ENCODE results near the gene SLC25A13. TPM values are rescaled to one million over a fixed set of nuclear protein-coding genes. Genes with fewer than 3 reads are reported as not detected.

SLC25A13 gene
- total RNA-seq, 1 experiment from 2014 or later = 71.7 TPM

DNA sequence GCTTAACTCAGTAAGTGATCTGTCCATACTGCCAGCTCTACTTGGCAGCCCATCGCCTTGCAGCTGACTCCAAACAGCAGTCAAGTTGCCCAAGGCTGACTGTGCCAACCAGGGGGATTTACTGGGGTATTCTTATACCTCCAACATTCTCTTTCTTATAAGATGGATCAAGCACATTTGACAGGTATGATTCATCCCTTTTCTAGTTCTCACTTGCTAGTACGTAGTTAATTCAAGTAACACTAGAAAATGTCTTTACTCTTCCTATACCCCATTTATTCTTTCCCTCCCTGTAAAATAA is 77.0 kb downstream of the SLC25A13 start:
- WGBS (ENCODE audit: extremely low coverage, insufficient read length, low lambda C conversion rate) = no CpG with 5 or more reads among the region's 2 CpGs
- H3K79me2 ChIP-seq (ENCODE audit: insufficient read depth, low read length) = peaks cover 2% of the 10 kb centered on the region; the same call in 1 of the 2 replicates

More for the DNA sequence above, 77.0 kb downstream of the SLC25A13 start:
- no peak for DNase-seq
- H3K9me3 ChIP-seq (ENCODE audit: control insufficient read depth, low read depth, low read length) = no peaks in the 10 kb centered on the region
- no peak overlapping the region for H3K4ac ChIP-seq (ENCODE audit: low read depth, low read length)
- Mint-ChIP-seq H3K9me3 (no peaks in the 10 kb centered on the region), H3K27ac (peak overlapping the region in 2 of 3 experiments; percentile 24 to 49; a peak in 3 of 7 replicates), H3K36me3 (ENCODE audit: insufficient read depth in 1 of 3, low read depth in 3 of 3) (no peaks in the 10 kb centered on the region), H3K4me3 (no peak overlapping the region), H3K27me3 (ENCODE audit: low read depth) (no peaks in the 10 kb centered on the region), H3K4me1 (peaks cover 7% of the 10 kb centered on the region in 2 experiments)
- no peaks in the 10 kb centered on the region for H3K23me2 ChIP-seq (ENCODE audit: insufficient read length, low read depth, low read length, poor library complexity, severe bottlenecking)
- no peak overlapping the region for H4K5ac ChIP-seq (ENCODE audit: insufficient read length, low read depth, low read length)
- H3K27me3 ChIP-seq (ENCODE audit: insufficient read depth, low read length) = no peaks in the 10 kb centered on the region
- H3K18ac ChIP-seq (ENCODE audit: insufficient read length, low read depth, low read length) = no peak overlapping the region
- H3K9ac ChIP-seq (ENCODE audit: extremely low read depth, insufficient read length, low read length) = no peak overlapping the region
- H2BK20ac ChIP-seq (ENCODE audit: low read depth, low read length, poor library complexity, severe bottlenecking) = no peak overlapping the region
- H4K20me1 ChIP-seq (ENCODE audit: control insufficient read depth, insufficient read depth, insufficient read length) = no peaks in the 10 kb centered on the region
- H2BK5ac ChIP-seq (ENCODE audit: insufficient read length, low read length) = no peak overlapping the region
- no peak overlapping the region for H3T11ph ChIP-seq (ENCODE audit: low read length)
- no peak overlapping the region for H2BK15ac ChIP-seq (ENCODE audit: low read depth, low read length)
- H3K79me1 ChIP-seq (ENCODE audit: insufficient read depth, low read depth, low read length, poor library complexity, severe bottlenecking) = no peaks in the 10 kb centered on the region
- H2AK5ac ChIP-seq (ENCODE audit: insufficient read length, low read length) = no peak overlapping the region
- H2BK12ac ChIP-seq (ENCODE audit: insufficient read length, low read depth, low read length) = no peak overlapping the region
- TF ChIP-seq, protein P1, sequence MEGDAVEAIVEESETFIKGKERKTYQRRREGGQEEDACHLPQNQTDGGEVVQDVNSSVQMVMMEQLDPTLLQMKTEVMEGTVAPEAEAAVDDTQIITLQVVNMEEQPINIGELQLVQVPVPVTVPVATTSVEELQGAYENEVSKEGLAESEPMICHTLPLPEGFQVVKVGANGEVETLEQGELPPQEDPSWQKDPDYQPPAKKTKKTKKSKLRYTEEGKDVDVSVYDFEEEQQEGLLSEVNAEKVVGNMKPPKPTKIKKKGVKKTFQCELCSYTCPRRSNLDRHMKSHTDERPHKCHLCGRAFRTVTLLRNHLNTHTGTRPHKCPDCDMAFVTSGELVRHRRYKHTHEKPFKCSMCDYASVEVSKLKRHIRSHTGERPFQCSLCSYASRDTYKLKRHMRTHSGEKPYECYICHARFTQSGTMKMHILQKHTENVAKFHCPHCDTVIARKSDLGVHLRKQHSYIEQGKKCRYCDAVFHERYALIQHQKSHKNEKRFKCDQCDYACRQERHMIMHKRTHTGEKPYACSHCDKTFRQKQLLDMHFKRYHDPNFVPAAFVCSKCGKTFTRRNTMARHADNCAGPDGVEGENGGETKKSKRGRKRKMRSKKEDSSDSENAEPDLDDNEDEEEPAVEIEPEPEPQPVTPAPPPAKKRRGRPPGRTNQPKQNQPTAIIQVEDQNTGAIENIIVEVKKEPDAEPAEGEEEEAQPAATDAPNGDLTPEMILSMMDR (conservative IDR thresholded peaks at IDR 0.05) = no peak
- no peak overlapping the region for H4K8ac ChIP-seq (replicated peaks; ENCODE audit: insufficient read length, low read depth, low read length)
- H3K23ac ChIP-seq (ENCODE audit: insufficient read length, low read depth, low read length) = no peak overlapping the region
- H3K4me1 ChIP-seq (ENCODE audit: insufficient read depth, low read length) = no peaks in the 10 kb centered on the region
- no peak overlapping the region for H3K14ac ChIP-seq (ENCODE audit: insufficient read depth, low read length)
- H3K4me2 ChIP-seq (ENCODE audit: insufficient read depth, insufficient read length, low read length) = no peak overlapping the region
- H3K56ac ChIP-seq (ENCODE audit: insufficient read length, low read depth, low read length) = no peak overlapping the region
- no peak overlapping the region for H2AFZ ChIP-seq (ENCODE audit: low read length)
- H3K27ac ChIP-seq (ENCODE audit: insufficient read length, low read depth, low read length) = no peak overlapping the region
- no peak overlapping the region for H4K91ac ChIP-seq (ENCODE audit: insufficient read length, low read depth, low read length)
- no peak overlapping the region for H2BK120ac ChIP-seq (ENCODE audit: low read depth, low read length, poor library complexity, severe bottlenecking)

All from H9 (cell line).